ENCODE measurements around the gene ECE1. TPM values are rescaled to one million over a fixed set of nuclear protein-coding genes. Genes with fewer than 3 reads are reported as not detected.

ECE1 gene
- total and polyA plus RNA-seq, 9 of the 15 experiments (the other 6 are each of a cell fraction or from before 2014, with no cell fraction given), result 0.56 to 34.8 (median 11.0) TPM

DNA sequence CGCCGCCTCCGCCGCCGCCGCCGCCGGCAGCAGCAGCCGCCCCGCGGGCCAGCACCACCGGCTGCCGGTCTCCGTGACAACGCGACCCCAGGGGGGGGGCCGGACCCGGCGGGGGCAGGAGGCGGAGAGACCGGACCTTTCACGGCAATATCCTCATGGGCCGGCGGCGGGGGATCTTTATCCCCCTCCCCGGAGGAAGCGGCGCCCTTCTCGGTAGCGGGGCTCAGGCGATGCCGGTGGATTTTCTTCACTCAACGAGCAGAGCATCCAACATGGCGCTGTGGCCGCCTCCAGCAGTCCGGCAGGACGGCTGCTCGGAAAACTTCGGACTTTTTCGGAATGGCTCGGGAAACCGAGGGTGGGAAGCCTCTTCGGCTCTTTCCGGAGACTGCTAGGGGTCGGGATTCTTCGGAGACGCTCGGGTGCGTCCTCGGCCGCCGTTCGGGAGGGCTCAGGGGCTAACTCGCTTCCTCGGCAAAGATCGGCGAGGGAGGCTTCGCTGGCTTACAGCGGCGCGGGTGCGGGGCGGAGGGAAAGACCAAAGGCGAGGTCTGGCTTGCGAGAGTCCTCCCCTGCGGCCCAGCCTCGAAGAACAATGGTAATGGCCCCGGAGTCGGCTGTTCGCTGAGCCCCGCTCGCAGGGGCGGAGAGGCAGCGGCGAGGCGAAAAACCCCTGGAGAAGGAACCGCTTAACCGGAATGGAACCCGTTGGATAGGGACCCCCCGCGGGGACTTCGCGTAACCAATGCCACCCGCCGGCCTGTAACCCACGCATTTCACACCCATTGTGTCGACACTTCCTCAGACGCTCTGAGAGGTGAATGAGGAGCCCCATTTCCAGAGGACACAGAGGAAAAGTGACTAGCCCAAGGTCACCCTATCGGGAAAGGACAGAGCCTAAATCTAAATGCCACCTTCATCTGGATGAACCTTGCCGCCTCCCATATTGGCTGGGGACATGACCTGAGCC is 113.4 kb downstream of the ECE1 start, which contains the start of gene EIF4G3 (continued):
- TF ChIP-seq FOXJ3 (CRISPR knock-in tag; IDR thresholded peaks at IDR 0.05) (no peak), EWSR1 (IDR thresholded peaks at IDR 0.05; ENCODE audit: borderline replicate concordance, low read depth, partially characterized antibody) (no peak), ZNF217 (CRISPR knock-in tag; IDR thresholded peaks at IDR 0.05) (no peak), RFX5 (IDR thresholded peaks at IDR 0.05; ENCODE audit: low read depth, low read length) (no peak), PHTF2 (CRISPR knock-in tag; IDR thresholded peaks at IDR 0.05) (no peak), RBM17 (IDR thresholded peaks at IDR 0.05; ENCODE audit: borderline replicate concordance, low read depth, low read length) (no peak), RBBP5 (IDR thresholded peaks at IDR 0.05; ENCODE audit: borderline replicate concordance, insufficient read depth, low read length, poor library complexity, severe bottlenecking) (peak; percentile 100), HNRNPUL1 (IDR thresholded peaks at IDR 0.05; ENCODE audit: low read length) (no peak), EZH2 (IDR thresholded peaks at IDR 0.05; ENCODE audit: borderline replicate concordance, low read depth, low read length) (no peak), ZNF584 (CRISPR knock-in tag; IDR thresholded peaks at IDR 0.05; ENCODE audit: low read depth) (no peak), HNRNPH1 (optimal IDR thresholded peaks at IDR 0.05; ENCODE audit: low read depth, low read length) (no peak)
- TF ChIP-seq, protein P1, sequence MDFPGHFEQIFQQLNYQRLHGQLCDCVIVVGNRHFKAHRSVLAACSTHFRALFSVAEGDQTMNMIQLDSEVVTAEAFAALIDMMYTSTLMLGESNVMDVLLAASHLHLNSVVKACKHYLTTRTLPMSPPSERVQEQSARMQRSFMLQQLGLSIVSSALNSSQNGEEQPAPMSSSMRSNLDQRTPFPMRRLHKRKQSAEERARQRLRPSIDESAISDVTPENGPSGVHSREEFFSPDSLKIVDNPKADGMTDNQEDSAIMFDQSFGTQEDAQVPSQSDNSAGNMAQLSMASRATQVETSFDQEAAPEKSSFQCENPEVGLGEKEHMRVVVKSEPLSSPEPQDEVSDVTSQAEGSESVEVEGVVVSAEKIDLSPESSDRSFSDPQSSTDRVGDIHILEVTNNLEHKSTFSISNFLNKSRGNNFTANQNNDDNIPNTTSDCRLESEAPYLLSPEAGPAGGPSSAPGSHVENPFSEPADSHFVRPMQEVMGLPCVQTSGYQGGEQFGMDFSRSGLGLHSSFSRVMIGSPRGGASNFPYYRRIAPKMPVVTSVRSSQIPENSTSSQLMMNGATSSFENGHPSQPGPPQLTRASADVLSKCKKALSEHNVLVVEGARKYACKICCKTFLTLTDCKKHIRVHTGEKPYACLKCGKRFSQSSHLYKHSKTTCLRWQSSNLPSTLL (IDR thresholded peaks at IDR 0.05), result no peak
- TF ChIP-seq, protein P2, sequence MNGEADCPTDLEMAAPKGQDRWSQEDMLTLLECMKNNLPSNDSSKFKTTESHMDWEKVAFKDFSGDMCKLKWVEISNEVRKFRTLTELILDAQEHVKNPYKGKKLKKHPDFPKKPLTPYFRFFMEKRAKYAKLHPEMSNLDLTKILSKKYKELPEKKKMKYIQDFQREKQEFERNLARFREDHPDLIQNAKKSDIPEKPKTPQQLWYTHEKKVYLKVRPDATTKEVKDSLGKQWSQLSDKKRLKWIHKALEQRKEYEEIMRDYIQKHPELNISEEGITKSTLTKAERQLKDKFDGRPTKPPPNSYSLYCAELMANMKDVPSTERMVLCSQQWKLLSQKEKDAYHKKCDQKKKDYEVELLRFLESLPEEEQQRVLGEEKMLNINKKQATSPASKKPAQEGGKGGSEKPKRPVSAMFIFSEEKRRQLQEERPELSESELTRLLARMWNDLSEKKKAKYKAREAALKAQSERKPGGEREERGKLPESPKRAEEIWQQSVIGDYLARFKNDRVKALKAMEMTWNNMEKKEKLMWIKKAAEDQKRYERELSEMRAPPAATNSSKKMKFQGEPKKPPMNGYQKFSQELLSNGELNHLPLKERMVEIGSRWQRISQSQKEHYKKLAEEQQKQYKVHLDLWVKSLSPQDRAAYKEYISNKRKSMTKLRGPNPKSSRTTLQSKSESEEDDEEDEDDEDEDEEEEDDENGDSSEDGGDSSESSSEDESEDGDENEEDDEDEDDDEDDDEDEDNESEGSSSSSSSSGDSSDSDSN (IDR thresholded peaks at IDR 0.05; ENCODE audit: borderline replicate concordance in 1 of 2, low read depth in 2 of 2, low read length in 2 of 2), result 0 out of 4 replicates have a peak, but pooled peaks of 1 of the 2 experiments have one; percentile 56
- TF ChIP-seq, protein P3, sequence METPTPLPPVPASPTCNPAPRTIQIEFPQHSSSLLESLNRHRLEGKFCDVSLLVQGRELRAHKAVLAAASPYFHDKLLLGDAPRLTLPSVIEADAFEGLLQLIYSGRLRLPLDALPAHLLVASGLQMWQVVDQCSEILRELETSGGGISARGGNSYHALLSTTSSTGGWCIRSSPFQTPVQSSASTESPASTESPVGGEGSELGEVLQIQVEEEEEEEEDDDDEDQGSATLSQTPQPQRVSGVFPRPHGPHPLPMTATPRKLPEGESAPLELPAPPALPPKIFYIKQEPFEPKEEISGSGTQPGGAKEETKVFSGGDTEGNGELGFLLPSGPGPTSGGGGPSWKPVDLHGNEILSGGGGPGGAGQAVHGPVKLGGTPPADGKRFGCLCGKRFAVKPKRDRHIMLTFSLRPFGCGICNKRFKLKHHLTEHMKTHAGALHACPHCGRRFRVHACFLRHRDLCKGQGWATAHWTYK (CRISPR knock-in tag; IDR thresholded peaks at IDR 0.05), result peak; percentile 76
- TF ChIP-seq, protein P4, sequence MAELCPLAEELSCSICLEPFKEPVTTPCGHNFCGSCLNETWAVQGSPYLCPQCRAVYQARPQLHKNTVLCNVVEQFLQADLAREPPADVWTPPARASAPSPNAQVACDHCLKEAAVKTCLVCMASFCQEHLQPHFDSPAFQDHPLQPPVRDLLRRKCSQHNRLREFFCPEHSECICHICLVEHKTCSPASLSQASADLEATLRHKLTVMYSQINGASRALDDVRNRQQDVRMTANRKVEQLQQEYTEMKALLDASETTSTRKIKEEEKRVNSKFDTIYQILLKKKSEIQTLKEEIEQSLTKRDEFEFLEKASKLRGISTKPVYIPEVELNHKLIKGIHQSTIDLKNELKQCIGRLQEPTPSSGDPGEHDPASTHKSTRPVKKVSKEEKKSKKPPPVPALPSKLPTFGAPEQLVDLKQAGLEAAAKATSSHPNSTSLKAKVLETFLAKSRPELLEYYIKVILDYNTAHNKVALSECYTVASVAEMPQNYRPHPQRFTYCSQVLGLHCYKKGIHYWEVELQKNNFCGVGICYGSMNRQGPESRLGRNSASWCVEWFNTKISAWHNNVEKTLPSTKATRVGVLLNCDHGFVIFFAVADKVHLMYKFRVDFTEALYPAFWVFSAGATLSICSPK (IDR thresholded peaks at IDR 0.05; ENCODE audit: borderline replicate concordance), result no peak
- TF ChIP-seq, protein P5, sequence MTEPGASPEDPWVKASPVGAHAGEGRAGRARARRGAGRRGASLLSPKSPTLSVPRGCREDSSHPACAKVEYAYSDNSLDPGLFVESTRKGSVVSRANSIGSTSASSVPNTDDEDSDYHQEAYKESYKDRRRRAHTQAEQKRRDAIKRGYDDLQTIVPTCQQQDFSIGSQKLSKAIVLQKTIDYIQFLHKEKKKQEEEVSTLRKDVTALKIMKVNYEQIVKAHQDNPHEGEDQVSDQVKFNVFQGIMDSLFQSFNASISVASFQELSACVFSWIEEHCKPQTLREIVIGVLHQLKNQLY (CRISPR knock-in tag; conservative IDR thresholded peaks at IDR 0.05), result no peak
